ENCODE measurements around the gene COMP. TPM values are rescaled to one million over a fixed set of nuclear protein-coding genes. Genes with fewer than 3 reads are reported as not detected.

The COMP gene
- total and polyA plus RNA-seq, 8 donors: 0.05 to 3.7 (median 0.54) TPM

- Histone ChIP-seq H3K4me1 (no peaks in the 10 kb centered on the region), H3K27me3 (no peaks in the 10 kb centered on the region), H3K36me3 (no peaks in the 10 kb centered on the region), H3K9me3 (no peaks in the 10 kb centered on the region), H3K4me3 (no peak overlapping the region), H3K27ac (no peak overlapping the region)
- no peak for ATAC-seq
- no peak for FAIRE-seq
- peak in 1 of 6 donors; percentile 71 for DNase-seq
- intact Hi-C loops (cut with DNase I): no loop called here
- no peak for TF ChIP-seq CTCF (IDR thresholded peaks at IDR 0.05)
- WGBS, 2 donors: 92 to 96% methylated on average over 35 to 36 of the region's 36 CpGs
These were observed 19.5 kb downstream of the COMP start for GRCh38 chr19:18771328-18772242.

- DNase-seq (no peak), ATAC-seq (no peak), FAIRE-seq (no peak)
- no peaks in the 10 kb centered on the region for H3K9me3 ChIP-seq
- no peaks in the 10 kb centered on the region for H3K36me3 ChIP-seq
- intact Hi-C loops (cut with DNase I): no loop called here
- no peak for TF ChIP-seq CTCF (IDR thresholded peaks at IDR 0.05)
- no peak overlapping the region for H3K27ac ChIP-seq
- WGBS, 2 donors: 84 to 85% methylated on average over 13 of the region's 13 CpGs
- no peaks in the 10 kb centered on the region for H3K27me3 ChIP-seq
- no peaks in the 10 kb centered on the region for H3K4me1 ChIP-seq
- no peak overlapping the region for H3K4me3 ChIP-seq
These were observed 20.3 kb downstream of the COMP start for GRCh38 chr19:18770663-18771327.

GRCh38 chr19:18769989-18770528, 21.0 kb downstream of the COMP start:
- intact Hi-C loops (cut with DNase I): no loop called here
- DNase-seq (peak in 1 of 6 donors; percentile 61), FAIRE-seq (no peak), ATAC-seq (no peak)
- Histone ChIP-seq H3K27me3 (no peaks in the 10 kb centered on the region), H3K27ac (no peak overlapping the region), H3K4me3 (no peak overlapping the region), H3K36me3 (no peaks in the 10 kb centered on the region), H3K9me3 (no peaks in the 10 kb centered on the region), H3K4me1 (no peaks in the 10 kb centered on the region)
- TF ChIP-seq CTCF (IDR thresholded peaks at IDR 0.05): no peak
- WGBS, 2 donors: 94 to 98% methylated on average over 15 of the region's 15 CpGs

GRCh38 chr19:18768997-18769891, 21.9 kb downstream of the COMP start:
- intact Hi-C loops (cut with DNase I): no loop called here
- Histone ChIP-seq H3K36me3 (no peaks in the 10 kb centered on the region), H3K9me3 (no peaks in the 10 kb centered on the region), H3K27ac (no peak overlapping the region), H3K4me3 (no peak overlapping the region), H3K4me1 (no peaks in the 10 kb centered on the region), H3K27me3 (no peaks in the 10 kb centered on the region)
- ATAC-seq (peak in 3 of 4 donors; percentile 13 to 57 (median 14)), DNase-seq (peak in 2 of 6 donors; percentile 57 to 69), FAIRE-seq (no peak)
- 70 to 80% methylated on average over 24 of the region's 24 CpGs for WGBS, 2 donors
- TF ChIP-seq CTCF (IDR thresholded peaks at IDR 0.05): no peak

All from pancreas (tissue), 10 donors.